Tibial artery (tissue), 4 donors: ENCODE results near the gene PRKCB.

Experiments used
- DNase-seq, 2 donors: peaks; one replicate each; pipeline ENCODE4 v3.0.0-alpha.2; 2019
- H3K27ac ChIP-seq, 2 donors: fragments of 200-600 bp; sonication (generic) in 1 of 2; 1 replicate in 1 of 2; 2 replicates in 1 of 2; pipeline ENCODE4 v1.5.1; 2018 to 2019; ENCODE audit warnings: mild to moderate bottlenecking in 1 of 2
- H3K27me3 ChIP-seq, 2 donors: fragments of 200-600 bp; sonication (generic) in 1 of 2; one replicate each; pipeline versions ENCODE4 v1.5.1 to v1.6.0; 2016 to 2019
- H3K36me3 ChIP-seq, 3 donors: fragments of 200-600 bp; sonication (generic) in 2 of 3; one replicate each; pipeline ENCODE4 v1.5.1; 2016 to 2019; ENCODE audit warnings: mild to moderate bottlenecking in 2 of 3
- H3K4me1 ChIP-seq, 4 donors: fragments of 200-600 bp; sonication (generic) in 2 of 4; 1 replicate in 3 of 4; 2 replicates in 1 of 4; pipeline ENCODE4 v1.5.1; 2016 to 2019
- H3K4me3 ChIP-seq, 2 donors: fragments of 200-600 bp; sonication (generic) in 1 of 2; 1 replicate in 1 of 2; 2 replicates in 1 of 2; pipeline ENCODE4 v1.5.1; 2018 to 2019; ENCODE audit warnings: mild to moderate bottlenecking in 2 of 2
- H3K9me3 ChIP-seq, 3 donors: fragments of 200-600 bp; sonication (generic) in 1 of 3; one replicate each; pipeline ENCODE4 v1.5.1; 2016 to 2019
- CTCF ChIP-seq, 2 experiments: fragments of 200-600 bp in 1 of 2; fragments of 450-650 bp in 1 of 2; IDR thresholded peaks; one replicate each; pipeline ENCODE4 v1.5.1; 2017 to 2019; ENCODE audit warnings: antibody characterized with exemption in 2 of 2, mild to moderate bottlenecking in 1 of 2, moderate library complexity in 1 of 2
- intact Hi-C: fragments of 100-400 bp; cut with DNase I; formaldehyde crosslinking; loops from one replicate; pipeline ENCODE4 v1.15.0; 2023; ENCODE audit warnings: low total_unique reads

PRKCB gene

GRCh38 chr16:23962001-23962400 lies 126.2 kb downstream of the PRKCB start:
- no peak overlapping the region for H3K4me3 ChIP-seq
- H3K9me3 ChIP-seq = no peaks in the 10 kb centered on the region
- no peak for TF ChIP-seq CTCF (IDR thresholded peaks at IDR 0.05)
- no peaks in the 10 kb centered on the region for H3K36me3 ChIP-seq
- DNase-seq = no peak
- H3K27ac ChIP-seq = no peak overlapping the region
- no peaks in the 10 kb centered on the region for H3K27me3 ChIP-seq
- intact Hi-C loops = no loop called here
- H3K4me1 ChIP-seq = no peaks in the 10 kb centered on the region

GRCh38 chr16:23964136-23964535 lies 128.4 kb downstream of the PRKCB start:
- Histone ChIP-seq H3K4me1 (no peaks in the 10 kb centered on the region), H3K27ac (no peak overlapping the region), H3K36me3 (no peaks in the 10 kb centered on the region), H3K4me3 (no peak overlapping the region), H3K27me3 (no peaks in the 10 kb centered on the region), H3K9me3 (no peaks in the 10 kb centered on the region)
- DNase-seq = no peak
- intact Hi-C loops = no loop called here
- TF ChIP-seq CTCF (IDR thresholded peaks at IDR 0.05) = no peak

GRCh38 chr16:23965137-23965733 lies 129.5 kb downstream of the PRKCB start:
- H3K4me3 ChIP-seq = no peak overlapping the region
- no peak for DNase-seq
- no peaks in the 10 kb centered on the region for H3K27me3 ChIP-seq
- no peak overlapping the region for H3K27ac ChIP-seq
- no peaks in the 10 kb centered on the region for H3K36me3 ChIP-seq
- no peaks in the 10 kb centered on the region for H3K4me1 ChIP-seq
- intact Hi-C loops = no loop called here
- TF ChIP-seq CTCF (IDR thresholded peaks at IDR 0.05) = no peak
- no peaks in the 10 kb centered on the region for H3K9me3 ChIP-seq

- no peaks in the 10 kb centered on the region for H3K9me3 ChIP-seq
- no peaks in the 10 kb centered on the region for H3K36me3 ChIP-seq
- DNase-seq = no peak
- no peak overlapping the region for H3K27ac ChIP-seq
- TF ChIP-seq CTCF (IDR thresholded peaks at IDR 0.05) = no peak
- H3K4me3 ChIP-seq = no peak overlapping the region
- intact Hi-C loops = no loop called here
- no peaks in the 10 kb centered on the region for H3K4me1 ChIP-seq
- H3K27me3 ChIP-seq = no peaks in the 10 kb centered on the region
Measured at GRCh38 chr16:23966597-23967394, 131.0 kb downstream of the PRKCB start.

- no peak for DNase-seq
- Histone ChIP-seq H3K27me3 (no peaks in the 10 kb centered on the region), H3K9me3 (no peaks in the 10 kb centered on the region), H3K4me3 (no peak overlapping the region), H3K27ac (no peak overlapping the region), H3K36me3 (no peaks in the 10 kb centered on the region), H3K4me1 (no peaks in the 10 kb centered on the region)
- intact Hi-C loops = no loop called here
- TF ChIP-seq CTCF (IDR thresholded peaks at IDR 0.05) = no peak
Measured at GRCh38 chr16:23967775-23968174, 132.0 kb downstream of the PRKCB start.
